Mesendoderm (in vitro differentiated cells): Measurements from ENCODE around the gene ABCA13.

Experiments used
- DNase-seq: peaks from one replicate; pipeline ENCODE4 v3.0.0; 2013
- H2AK5ac ChIP-seq: 2 replicates; pipeline ENCODE4 v1.6.1; 2013; ENCODE audit warnings: low read length, inconsistent platforms
- H2BK120ac ChIP-seq: 2 replicates; pipeline ENCODE4 v1.6.1; 2013; ENCODE audit warnings: low read depth, mild to moderate bottlenecking, low read length, moderate library complexity, mixed read lengths
- H2BK15ac ChIP-seq: replicated peaks from 2 replicates; pipeline ENCODE4 v1.6.1; 2013; ENCODE audit warnings: low read depth, mild to moderate bottlenecking, moderate library complexity
- H2BK5ac ChIP-seq: 2 replicates; pipeline ENCODE4 v1.6.1; 2013; ENCODE audit warnings: low read length, inconsistent platforms
- H3K18ac ChIP-seq: 2 replicates; pipeline ENCODE4 v1.6.1; 2013; ENCODE audit warnings: mild to moderate bottlenecking, low read length, mixed read lengths
- H3K23ac ChIP-seq: one replicate; pipeline ENCODE4 v1.6.1; 2013; ENCODE audit warnings: low read length
- H3K27ac ChIP-seq: 2 replicates; pipeline ENCODE4 v1.5.1; 2013; ENCODE audit warnings: low read depth, mild to moderate bottlenecking, inconsistent platforms, low read length, moderate library complexity
- H3K27me3 ChIP-seq: 2 replicates; pipeline ENCODE4 v1.6.1; 2013; ENCODE audit warnings: low read length, control low read depth, mild to moderate bottlenecking, inconsistent platforms; ENCODE audit not compliant: insufficient read depth, poor library complexity
- H3K36me3 ChIP-seq: 2 replicates; pipeline ENCODE4 v1.6.1; 2013; ENCODE audit warnings: low read length, inconsistent platforms; ENCODE audit not compliant: control insufficient read depth, insufficient read depth
- H3K4ac ChIP-seq: one replicate; pipeline ENCODE4 v1.6.1; 2013; ENCODE audit warnings: low read depth, mild to moderate bottlenecking, low read length, moderate library complexity
- H3K4me1 ChIP-seq: 2 replicates; pipeline ENCODE4 v1.6.1; 2013; ENCODE audit warnings: low read depth, low read length, inconsistent platforms; ENCODE audit not compliant: control insufficient read depth
- H3K4me2 ChIP-seq: 2 replicates; pipeline ENCODE4 v1.6.1; 2013; ENCODE audit warnings: low read length
- H3K4me3 ChIP-seq: 2 replicates; pipeline ENCODE4 v1.5.1; 2013; ENCODE audit warnings: mild to moderate bottlenecking, low read length
- H3K56ac ChIP-seq: one replicate; pipeline ENCODE4 v1.6.1; 2013; ENCODE audit warnings: low read length
- H3K79me1 ChIP-seq: 2 replicates; pipeline ENCODE4 v1.6.1; 2013; ENCODE audit warnings: low read length, inconsistent platforms
- H3K79me2 ChIP-seq: 2 replicates; pipeline ENCODE4 v1.6.1; 2013; ENCODE audit warnings: mild to moderate bottlenecking, low read length; ENCODE audit not compliant: control insufficient read depth, insufficient read depth
- H3K9ac ChIP-seq: 2 replicates; pipeline ENCODE4 v1.6.1; 2013; ENCODE audit warnings: low read length, inconsistent platforms
- H4K5ac ChIP-seq: one replicate; pipeline ENCODE4 v1.6.1; 2013; ENCODE audit warnings: low read length
- H4K8ac ChIP-seq: one replicate; pipeline ENCODE4 v1.6.1; 2013; ENCODE audit warnings: low read depth, mild to moderate bottlenecking, control low read depth, low read length, moderate library complexity
- WGBS: extraction: QIAGEN DNeasy Blood & Tissue Kit; methylation state at CpG from one replicate; pipeline ENCODE4 v1.1.7; 2013; ENCODE audit warnings: low lambda C conversion rate, missing lambda C conversion rate; ENCODE audit not compliant: insufficient coverage; ENCODE audit errors: extremely low coverage; 5-methylcytosine and 5-hydroxymethylcytosine counted together

ABCA13 gene

GRCh38 chr7:48366096-48366495 lies 194.8 kb downstream of the ABCA13 start:
- Histone ChIP-seq H3K79me2 (no peaks in the 10 kb centered on the region), H3K4me3 (no peak overlapping the region), H3K4me1 (no peaks in the 10 kb centered on the region), H2AK5ac (no peak overlapping the region), H3K79me1 (no peaks in the 10 kb centered on the region), H4K8ac (no peak overlapping the region), H3K27me3 (no peaks in the 10 kb centered on the region), H3K27ac (no peak overlapping the region), H3K4ac (no peak overlapping the region), H3K4me2 (no peak overlapping the region), H3K36me3 (no peaks in the 10 kb centered on the region), H3K23ac (no peak overlapping the region), H2BK15ac (no peak overlapping the region), H2BK120ac (no peak overlapping the region), H2BK5ac (no peak overlapping the region), H3K9ac (no peak overlapping the region), H3K56ac (no peak overlapping the region), H4K5ac (no peak overlapping the region), H3K18ac (no peak overlapping the region)
- WGBS: no CpG with 5 or more reads among the region's 4 CpGs
- DNase-seq: peak; percentile 37

DNA sequence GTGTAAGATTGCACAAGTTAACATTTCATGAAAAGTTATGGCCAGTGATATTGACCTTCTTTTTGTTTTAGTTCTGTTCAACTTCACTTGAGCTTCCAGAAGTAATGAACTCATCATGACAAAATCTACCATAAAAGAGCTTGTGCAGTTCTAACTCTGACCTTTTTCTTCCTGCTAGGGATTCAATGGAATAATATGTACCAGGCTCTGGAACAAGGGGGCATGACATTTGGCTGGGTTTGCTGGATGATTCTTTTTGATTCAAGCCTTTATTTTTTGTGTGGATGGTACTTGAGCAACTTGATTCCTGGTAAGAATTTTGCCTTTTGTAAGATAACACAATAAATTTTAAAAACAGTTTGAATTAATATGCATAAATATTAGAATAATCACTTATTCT lies 205.0 kb downstream of the ABCA13 start:
- H2AK5ac ChIP-seq: no peak overlapping the region
- H4K5ac ChIP-seq: no peak overlapping the region
- DNase-seq: no peak
- H3K4me3 ChIP-seq: no peak overlapping the region
- H3K79me1 ChIP-seq: no peaks in the 10 kb centered on the region
- H2BK15ac ChIP-seq: no peak overlapping the region
- H3K4me2 ChIP-seq: no peak overlapping the region
- H2BK5ac ChIP-seq: no peak overlapping the region
- no peak overlapping the region for H2BK120ac ChIP-seq
- no peak overlapping the region for H3K4ac ChIP-seq
- H3K36me3 ChIP-seq: no peaks in the 10 kb centered on the region
- no peaks in the 10 kb centered on the region for H3K4me1 ChIP-seq
- no peak overlapping the region for H4K8ac ChIP-seq
- H3K9ac ChIP-seq: no peak overlapping the region
- no peak overlapping the region for H3K23ac ChIP-seq
- no peaks in the 10 kb centered on the region for H3K79me2 ChIP-seq
- no peaks in the 10 kb centered on the region for H3K27me3 ChIP-seq
- no peak overlapping the region for H3K27ac ChIP-seq
- no peak overlapping the region for H3K56ac ChIP-seq
- H3K18ac ChIP-seq: no peak overlapping the region

- Histone ChIP-seq H4K8ac (no peak overlapping the region), H2AK5ac (no peak overlapping the region), H4K5ac (no peak overlapping the region), H3K27ac (no peak overlapping the region), H2BK5ac (no peak overlapping the region), H3K56ac (no peak overlapping the region), H3K27me3 (no peaks in the 10 kb centered on the region), H3K4me1 (no peaks in the 10 kb centered on the region), H3K18ac (no peak overlapping the region), H3K79me2 (no peaks in the 10 kb centered on the region), H2BK15ac (no peak overlapping the region), H3K23ac (no peak overlapping the region), H3K4me2 (no peak overlapping the region), H2BK120ac (no peak overlapping the region), H3K4me3 (no peak overlapping the region), H3K36me3 (no peaks in the 10 kb centered on the region), H3K9ac (no peak overlapping the region), H3K79me1 (no peaks in the 10 kb centered on the region), H3K4ac (no peak overlapping the region)
- no peak for DNase-seq
- WGBS: no CpG with 5 or more reads among the region's 1 CpG
These were observed 209.7 kb downstream of the ABCA13 start for GRCh38 chr7:48380921-48381320.

GRCh38 chr7:48381571-48381970 lies 210.3 kb downstream of the ABCA13 start:
- Histone ChIP-seq H3K27ac (no peak overlapping the region), H2AK5ac (no peak overlapping the region), H3K4me1 (no peaks in the 10 kb centered on the region), H3K56ac (no peak overlapping the region), H3K4ac (no peak overlapping the region), H3K79me2 (no peaks in the 10 kb centered on the region), H3K79me1 (no peaks in the 10 kb centered on the region), H2BK15ac (no peak overlapping the region), H3K36me3 (no peaks in the 10 kb centered on the region), H2BK5ac (no peak overlapping the region), H4K8ac (no peak overlapping the region), H4K5ac (no peak overlapping the region), H3K23ac (no peak overlapping the region), H3K18ac (no peak overlapping the region), H3K27me3 (no peaks in the 10 kb centered on the region), H3K4me2 (no peak overlapping the region), H3K9ac (no peak overlapping the region), H3K4me3 (no peak overlapping the region), H2BK120ac (no peak overlapping the region)
- no peak for DNase-seq
- WGBS: no CpG with 5 or more reads among the region's 8 CpGs

DNA sequence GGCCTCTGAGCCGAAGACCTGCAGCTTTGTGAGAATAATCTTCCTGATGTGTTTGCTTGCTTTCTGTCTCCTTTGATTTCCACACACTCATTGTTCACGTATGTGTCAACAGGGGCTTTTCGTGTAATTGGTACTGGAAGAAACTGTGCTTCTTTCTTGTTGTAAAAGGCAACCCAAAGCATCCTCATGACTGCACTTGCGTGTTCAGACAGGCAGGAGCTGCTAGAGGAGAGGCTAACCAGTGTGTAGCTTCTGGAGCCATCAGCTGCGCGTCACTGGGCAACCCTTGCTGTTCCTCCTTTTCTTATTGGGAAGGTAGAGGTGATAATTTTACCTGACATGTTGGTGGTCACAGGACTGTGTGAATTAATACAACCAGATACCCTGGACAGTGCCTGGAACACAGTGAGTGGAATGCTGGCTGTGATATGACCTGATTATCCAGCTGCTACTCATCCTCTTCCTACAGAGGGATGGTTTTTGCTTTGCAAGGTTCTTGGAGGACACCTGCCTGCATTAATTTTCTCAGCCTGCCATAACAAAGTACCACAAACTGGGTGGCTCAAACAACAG lies 213.0 kb downstream of the ABCA13 start:
- H3K27me3 ChIP-seq: no peaks in the 10 kb centered on the region
- H3K27ac ChIP-seq: no peak overlapping the region
- DNase-seq: no peak
- WGBS: no CpG with 5 or more reads among the region's 6 CpGs
- H3K4me3 ChIP-seq: no peak overlapping the region
- no peaks in the 10 kb centered on the region for H3K79me1 ChIP-seq
- no peak overlapping the region for H2BK15ac ChIP-seq
- no peak overlapping the region for H3K18ac ChIP-seq
- H2BK5ac ChIP-seq: no peak overlapping the region
- no peak overlapping the region for H4K8ac ChIP-seq
- H3K23ac ChIP-seq: no peak overlapping the region
- no peak overlapping the region for H4K5ac ChIP-seq
- no peak overlapping the region for H3K4ac ChIP-seq
- H3K36me3 ChIP-seq: no peaks in the 10 kb centered on the region
- no peaks in the 10 kb centered on the region for H3K4me1 ChIP-seq
- H3K4me2 ChIP-seq: no peak overlapping the region
- no peak overlapping the region for H3K56ac ChIP-seq
- no peak overlapping the region for H2AK5ac ChIP-seq
- H3K79me2 ChIP-seq: no peaks in the 10 kb centered on the region
- no peak overlapping the region for H3K9ac ChIP-seq
- no peak overlapping the region for H2BK120ac ChIP-seq

DNA sequence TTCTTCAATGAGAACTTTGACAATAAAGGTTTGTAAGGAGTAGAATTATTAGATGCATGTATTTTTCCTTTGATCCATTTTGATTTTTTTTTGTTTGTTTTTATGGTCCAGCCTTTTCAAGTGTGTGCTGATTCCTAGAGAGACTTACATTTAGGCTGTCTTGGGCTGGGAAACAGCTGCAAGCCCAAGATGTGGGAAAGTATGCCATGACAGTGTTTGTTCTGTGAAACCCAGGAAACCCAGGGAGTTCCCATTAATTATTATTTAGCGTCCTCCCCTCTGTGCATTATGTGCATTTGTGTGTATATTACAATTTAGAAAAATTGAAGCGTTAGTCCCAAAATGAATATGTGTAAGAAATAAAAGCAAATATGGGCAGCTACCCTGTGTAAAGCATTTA lies 216.7 kb downstream of the ABCA13 start:
- no CpG with 5 or more reads among the region's 2 CpGs for WGBS
- Histone ChIP-seq H3K27me3 (no peaks in the 10 kb centered on the region), H2BK5ac (no peak overlapping the region), H3K27ac (no peak overlapping the region), H3K79me2 (no peaks in the 10 kb centered on the region), H3K4me1 (no peaks in the 10 kb centered on the region), H3K4me2 (no peak overlapping the region), H4K8ac (no peak overlapping the region), H2AK5ac (no peak overlapping the region), H3K56ac (no peak overlapping the region), H2BK15ac (no peak overlapping the region), H4K5ac (no peak overlapping the region), H3K4ac (no peak overlapping the region), H3K36me3 (no peaks in the 10 kb centered on the region), H3K9ac (no peak overlapping the region), H3K18ac (no peak overlapping the region), H3K79me1 (no peaks in the 10 kb centered on the region), H3K23ac (no peak overlapping the region), H2BK120ac (no peak overlapping the region), H3K4me3 (no peak overlapping the region)
- no peak for DNase-seq
